ENCODE measurements around the gene C1orf185. TPM values are rescaled to one million over a fixed set of nuclear protein-coding genes. Genes with fewer than 3 reads are reported as not detected.

The C1orf185 gene
- polyA plus RNA-seq, 1 donor (not counting 4 experiments of a cell fraction or from before 2014, with no cell fraction given): not detected

DNA sequence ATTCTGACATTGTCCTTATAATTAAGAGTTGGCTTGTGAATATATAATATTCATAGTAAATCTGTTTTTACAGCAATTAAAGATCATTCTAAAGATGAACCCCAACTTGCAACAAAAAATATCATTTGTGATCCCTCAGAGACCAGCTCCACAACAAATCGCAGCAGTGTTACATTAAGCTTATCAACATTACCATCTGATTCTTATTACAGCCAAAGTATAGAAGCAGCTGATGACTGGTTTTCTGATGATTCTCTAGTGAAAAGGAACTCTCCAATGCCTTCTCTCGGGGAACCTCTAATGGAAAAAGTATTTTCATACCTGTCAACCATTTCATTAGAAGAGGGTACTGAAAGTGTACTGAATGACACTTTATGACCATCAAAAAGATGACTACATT lies 45.4 kb downstream of the C1orf185 start:
- Histone ChIP-seq H3K4me1 (ENCODE audit: control insufficient read depth, extremely low read depth, insufficient read depth, low read length) (no peaks in the 10 kb centered on the region), H3K27ac (ENCODE audit: control insufficient read depth, insufficient read depth, low read length) (no peak overlapping the region), H2AFZ (ENCODE audit: control insufficient read depth, low read length) (no peak overlapping the region), H3K9me1 (ENCODE audit: control insufficient read depth, extremely low read depth, insufficient read depth, low read length) (no peaks in the 10 kb centered on the region), H4K20me1 (ENCODE audit: control insufficient read depth, extremely low read depth, insufficient read depth, low read length) (no peaks in the 10 kb centered on the region), H3K9ac (ENCODE audit: control insufficient read depth, extremely low read depth, insufficient read depth, low read length) (no peak overlapping the region), H3K4me3 (ENCODE audit: control insufficient read depth in 2 of 3, extremely low read depth in 1 of 3, insufficient read depth in 2 of 3, low read depth in 1 of 3, low read length in 3 of 3) (no peak overlapping the region), H3K4me2 (ENCODE audit: control insufficient read depth, extremely low read depth, insufficient read depth, low read depth, low read length) (no peak overlapping the region), H3K79me2 (ENCODE audit: control insufficient read depth, insufficient read depth, low read length) (no peaks in the 10 kb centered on the region), H3K27me3 (ENCODE audit: control insufficient read depth, extremely low read depth, insufficient read depth, low read length) (no peaks in the 10 kb centered on the region), H3K36me3 (ENCODE audit: control insufficient read depth in 2 of 2, extremely low read depth in 1 of 2, insufficient read depth in 2 of 2, low read length in 2 of 2) (no peaks in the 10 kb centered on the region), H3K9me3 (ENCODE audit: control insufficient read depth, low read depth, low read length) (no peaks in the 10 kb centered on the region)
- FAIRE-seq: no peak
- no peak for DNase-seq (ENCODE audit: low read depth, low spot score)
- no peak for TF ChIP-seq EZH2 (IDR thresholded peaks at IDR 0.05; ENCODE audit: low read length)
- TF ChIP-seq, protein P1, sequence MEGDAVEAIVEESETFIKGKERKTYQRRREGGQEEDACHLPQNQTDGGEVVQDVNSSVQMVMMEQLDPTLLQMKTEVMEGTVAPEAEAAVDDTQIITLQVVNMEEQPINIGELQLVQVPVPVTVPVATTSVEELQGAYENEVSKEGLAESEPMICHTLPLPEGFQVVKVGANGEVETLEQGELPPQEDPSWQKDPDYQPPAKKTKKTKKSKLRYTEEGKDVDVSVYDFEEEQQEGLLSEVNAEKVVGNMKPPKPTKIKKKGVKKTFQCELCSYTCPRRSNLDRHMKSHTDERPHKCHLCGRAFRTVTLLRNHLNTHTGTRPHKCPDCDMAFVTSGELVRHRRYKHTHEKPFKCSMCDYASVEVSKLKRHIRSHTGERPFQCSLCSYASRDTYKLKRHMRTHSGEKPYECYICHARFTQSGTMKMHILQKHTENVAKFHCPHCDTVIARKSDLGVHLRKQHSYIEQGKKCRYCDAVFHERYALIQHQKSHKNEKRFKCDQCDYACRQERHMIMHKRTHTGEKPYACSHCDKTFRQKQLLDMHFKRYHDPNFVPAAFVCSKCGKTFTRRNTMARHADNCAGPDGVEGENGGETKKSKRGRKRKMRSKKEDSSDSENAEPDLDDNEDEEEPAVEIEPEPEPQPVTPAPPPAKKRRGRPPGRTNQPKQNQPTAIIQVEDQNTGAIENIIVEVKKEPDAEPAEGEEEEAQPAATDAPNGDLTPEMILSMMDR (optimal IDR thresholded peaks at IDR 0.05 in 1 of 3, IDR thresholded peaks at IDR 0.05 in 1 of 3, conservative IDR thresholded peaks at IDR 0.05 in 1 of 3; ENCODE audit: extremely low read depth in 1 of 3, insufficient read depth in 2 of 3, low read length in 3 of 3): no peak
- dilution Hi-C loops (cut with MboI; ENCODE audit: extremely low pct_ligation_motif_present, low sequenced_read_pairs): no loop called here

DNA sequence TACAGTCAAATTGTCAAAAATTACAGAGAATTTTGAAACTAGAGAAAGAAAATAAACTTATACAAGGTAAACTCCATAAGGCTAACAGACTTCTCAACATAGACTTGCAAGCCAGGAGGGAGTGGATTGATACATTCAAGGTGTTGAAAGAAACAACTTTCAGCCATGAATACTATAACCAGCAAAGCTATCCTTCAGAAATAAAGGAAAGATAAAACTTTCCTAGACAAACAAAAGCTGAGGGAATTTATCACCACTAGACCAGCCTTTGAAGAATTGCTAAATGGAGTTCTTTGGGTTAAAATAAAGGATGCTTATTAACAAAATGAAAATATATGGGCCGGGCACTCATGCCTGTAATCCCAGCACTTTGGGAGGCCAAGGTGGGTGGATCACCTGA lies 52.7 kb downstream of the C1orf185 start:
- no peak for TF ChIP-seq EZH2 (IDR thresholded peaks at IDR 0.05; ENCODE audit: low read length)
- TF ChIP-seq, protein P1 (optimal IDR thresholded peaks at IDR 0.05 in 1 of 3, IDR thresholded peaks at IDR 0.05 in 1 of 3, conservative IDR thresholded peaks at IDR 0.05 in 1 of 3; ENCODE audit: extremely low read depth in 1 of 3, insufficient read depth in 2 of 3, low read length in 3 of 3): no peak
- H3K9me1 ChIP-seq (ENCODE audit: control insufficient read depth, extremely low read depth, insufficient read depth, low read length): no peaks in the 10 kb centered on the region
- H3K4me3 ChIP-seq (ENCODE audit: control insufficient read depth in 2 of 3, extremely low read depth in 1 of 3, insufficient read depth in 2 of 3, low read depth in 1 of 3, low read length in 3 of 3): no peak overlapping the region
- H3K36me3 ChIP-seq (ENCODE audit: control insufficient read depth in 2 of 2, extremely low read depth in 1 of 2, insufficient read depth in 2 of 2, low read length in 2 of 2): no peaks in the 10 kb centered on the region
- H3K79me2 ChIP-seq (ENCODE audit: control insufficient read depth, insufficient read depth, low read length): no peaks in the 10 kb centered on the region
- no peak overlapping the region for H3K9ac ChIP-seq (ENCODE audit: control insufficient read depth, extremely low read depth, insufficient read depth, low read length)
- no peak overlapping the region for H3K4me2 ChIP-seq (ENCODE audit: control insufficient read depth, extremely low read depth, insufficient read depth, low read depth, low read length)
- no peak overlapping the region for H3K27ac ChIP-seq (ENCODE audit: control insufficient read depth, insufficient read depth, low read length)
- no peak overlapping the region for H2AFZ ChIP-seq (ENCODE audit: control insufficient read depth, low read length)
- no peaks in the 10 kb centered on the region for H4K20me1 ChIP-seq (ENCODE audit: control insufficient read depth, extremely low read depth, insufficient read depth, low read length)
- dilution Hi-C loops (cut with MboI; ENCODE audit: extremely low pct_ligation_motif_present, low sequenced_read_pairs): no loop called here
- FAIRE-seq (no peak), DNase-seq (ENCODE audit: low read depth, low spot score) (no peak)
- no peaks in the 10 kb centered on the region for H3K27me3 ChIP-seq (ENCODE audit: control insufficient read depth, extremely low read depth, insufficient read depth, low read length)
- H3K4me1 ChIP-seq (ENCODE audit: control insufficient read depth, extremely low read depth, insufficient read depth, low read length): no peaks in the 10 kb centered on the region
- no peaks in the 10 kb centered on the region for H3K9me3 ChIP-seq (ENCODE audit: control insufficient read depth, low read depth, low read length)
